Measurements from ENCODE around the gene ZNF845.
"Not testable (repeated sequence)": the region's sequence is repeated elsewhere in the genome, so short reads cannot be mapped to it uniquely, and the experiment has no call there.

The ZNF845 gene

DNA sequence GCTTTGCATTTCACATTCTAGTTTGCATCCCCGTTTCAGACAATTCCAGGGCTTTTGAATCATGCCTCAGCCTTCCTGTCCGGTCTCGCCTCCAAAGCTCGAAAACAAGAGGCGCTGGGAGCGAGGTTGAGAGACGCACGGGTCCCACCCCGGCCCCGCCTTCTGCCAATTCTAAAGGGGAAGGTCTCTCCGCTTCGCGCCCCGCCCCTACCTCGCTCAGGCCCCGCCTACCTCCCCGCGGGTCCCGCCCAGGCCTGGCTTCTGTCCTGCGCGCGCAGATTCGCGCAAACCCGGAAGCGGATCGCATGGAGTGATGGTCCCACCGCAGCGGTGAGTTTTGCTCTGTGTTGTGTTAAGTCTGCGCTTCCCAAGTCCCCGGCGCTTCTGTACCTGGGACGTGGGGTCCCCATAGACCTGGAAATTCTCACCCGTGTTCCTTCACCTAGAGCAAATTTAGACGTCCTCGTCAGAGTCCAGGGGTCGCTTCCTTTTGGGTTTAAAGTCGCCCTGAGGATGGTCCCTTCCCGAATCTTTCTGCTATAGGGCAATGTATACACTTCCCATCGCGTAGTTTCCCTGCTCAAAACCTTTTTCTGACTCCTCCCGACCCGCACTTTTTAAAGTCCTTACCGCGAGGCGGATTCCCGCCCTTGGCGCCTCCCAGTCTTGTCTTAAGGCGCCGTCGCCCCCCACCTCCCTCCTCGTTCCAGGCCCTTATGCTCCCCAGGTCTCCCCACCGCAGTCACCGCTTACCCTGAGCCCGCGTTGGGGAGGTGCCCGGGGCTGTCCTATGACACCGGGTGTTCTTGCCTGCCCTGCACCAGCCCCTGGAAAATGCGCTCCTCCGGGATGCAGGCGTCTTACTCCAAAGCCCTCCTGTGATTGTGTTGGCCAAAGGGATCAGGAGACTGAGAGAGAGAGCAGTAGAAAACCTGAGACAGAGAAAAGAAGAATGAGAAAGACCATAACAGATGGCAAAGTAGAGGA is at the start of gene ZNF845:
Gene ZNF845, plus strand, starts transcription at position 287 of the 987 bp plus-strand sequence. CDS start 7,559 bp downstream, outside the sequence.
- no peak for DNase-seq

GRCh38 chr19:53285087-53285486 is 48.5 kb upstream of the ZNF845 start:
- no peak for DNase-seq

- no peak for DNase-seq
These were observed 42.6 kb upstream of the ZNF845 start for GRCh38 chr19:53290758-53291549.

GRCh38 chr19:53294786-53295441 is 38.6 kb upstream of the ZNF845 start:
- no peak for DNase-seq

DNA sequence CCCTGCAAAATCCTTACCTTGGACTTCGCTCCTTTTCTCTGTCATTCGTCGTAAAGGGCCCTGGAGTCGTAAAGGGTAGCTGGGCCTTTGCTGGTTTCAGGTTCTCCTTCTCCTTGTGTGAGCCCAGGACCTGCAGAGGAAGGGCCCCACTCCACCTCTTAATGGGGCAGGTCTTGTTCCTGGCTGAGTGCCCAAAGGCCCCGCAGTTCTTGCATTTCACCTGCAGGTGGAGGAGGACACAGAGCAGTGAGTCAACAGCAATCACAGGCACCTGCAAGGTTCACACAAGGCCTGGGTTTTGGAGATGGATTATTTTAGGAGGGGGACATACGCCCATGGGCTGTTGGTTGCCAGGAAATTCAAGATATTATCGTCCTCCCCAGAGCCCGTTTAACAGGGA is 32.2 kb upstream of the ZNF845 start:
- DNase-seq, result not testable (repeated sequence)

- no peak for DNase-seq
These were observed 25.2 kb upstream of the ZNF845 start for GRCh38 chr19:53308339-53308811.

GRCh38 chr19:53311044-53311443 is 22.5 kb upstream of the ZNF845 start:
- no peak for DNase-seq

- no peak for DNase-seq
These were observed 21.7 kb upstream of the ZNF845 start for GRCh38 chr19:53311897-53312296.

DNA sequence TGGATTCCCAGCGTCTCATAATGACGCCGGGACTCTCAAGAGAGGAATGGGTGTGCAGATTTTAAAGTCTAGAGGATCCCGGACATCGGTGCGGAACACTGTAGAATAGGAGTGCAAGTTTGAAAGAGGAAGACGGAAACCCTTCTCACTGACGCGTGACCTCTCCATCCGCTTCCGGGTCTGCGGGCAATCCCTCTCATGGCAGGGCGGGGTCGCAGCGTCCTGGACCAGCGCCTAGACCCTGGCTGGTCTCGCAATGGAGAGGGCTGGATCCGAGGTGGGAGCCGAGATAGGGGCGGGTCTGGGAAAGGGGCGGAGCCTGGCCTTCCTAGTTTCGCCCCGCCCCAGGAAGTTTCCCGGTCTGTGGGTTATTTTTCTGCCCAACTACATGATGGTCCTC is 4.6 kb upstream of the ZNF845 start:
- no peak for DNase-seq

GRCh38 chr19:53332484-53332883 is 1.1 kb upstream of the ZNF845 start:
- DNase-seq, result no peak

GRCh38 chr19:53333066-53333462 is 485 bp upstream of the ZNF845 start:
- no peak for DNase-seq

GRCh38 chr19:53344403-53344802 is 10.9 kb downstream of the ZNF845 start:
- not testable (repeated sequence) for DNase-seq

- no peak for DNase-seq
These were observed 22.2 kb downstream of the ZNF845 start for GRCh38 chr19:53355739-53356138.

DNA sequence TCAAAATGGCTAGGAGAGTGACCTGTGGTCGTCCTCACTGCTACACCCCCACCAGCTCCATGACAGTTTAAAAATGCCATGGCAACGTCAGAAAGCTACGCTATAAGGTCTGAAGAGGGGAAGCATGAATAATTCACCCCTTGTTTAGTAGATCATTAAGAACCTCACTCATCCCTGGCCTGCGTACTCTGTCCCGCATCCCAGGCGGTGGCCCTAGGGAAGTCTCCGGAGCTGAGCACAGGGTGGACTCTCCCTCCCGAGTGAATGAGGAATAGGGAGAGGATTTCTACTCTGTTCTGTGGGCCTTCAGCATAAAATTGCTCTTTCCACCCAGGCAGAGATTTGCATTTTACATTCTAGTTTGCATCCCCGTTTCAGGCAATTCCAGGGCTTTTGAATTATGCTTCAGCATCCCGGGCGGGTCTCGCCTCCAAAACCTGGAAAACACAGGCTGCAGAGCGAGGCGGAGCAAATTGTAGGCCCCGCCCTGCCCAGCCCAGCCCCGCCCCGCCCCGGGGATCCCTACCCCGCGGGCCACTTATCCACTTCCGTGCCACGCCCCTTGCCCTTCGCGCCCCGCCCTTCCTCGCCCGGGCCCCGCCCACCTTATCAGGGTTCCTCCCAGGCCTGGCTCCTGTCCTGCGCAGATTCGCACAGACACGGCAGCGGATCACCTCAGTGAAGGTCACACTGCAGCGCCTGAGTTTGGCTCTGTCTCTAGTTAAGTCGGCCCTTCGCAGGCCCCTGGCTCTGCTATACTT is 24.5 kb downstream of the ZNF845 start:
- no peak for DNase-seq

DNA sequence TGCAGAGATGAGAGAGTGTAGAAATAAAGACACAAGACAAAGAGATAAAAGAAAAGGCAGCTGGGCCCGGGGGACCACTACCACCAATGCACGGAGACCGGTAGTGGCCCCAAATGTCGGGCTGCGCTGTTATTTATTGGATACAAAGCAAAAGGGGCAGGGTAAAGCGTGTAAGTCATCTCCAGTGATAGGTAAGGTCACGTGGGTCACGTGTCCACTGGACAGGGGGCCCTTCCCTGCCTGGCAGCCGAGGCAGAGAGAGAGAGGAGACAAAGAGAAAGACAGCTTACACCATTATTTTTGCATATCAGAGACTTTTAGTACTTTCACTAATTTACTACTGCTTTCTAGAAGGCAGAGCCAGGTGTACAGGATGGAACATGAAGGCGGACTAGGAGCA is 26.5 kb downstream of the ZNF845 start:
- DNase-seq, result not testable (repeated sequence)

- DNase-seq, result no peak
These were observed 31.8 kb downstream of the ZNF845 start, which contains the start of gene ZNF525 for GRCh38 chr19:53365134-53365898. Gene ZNF525, plus strand, starts transcription at chr19:53365705. Its CDS starts 6,577 bp downstream, at chr19:53372282.

GRCh38 chr19:53365899-53366493 is 32.4 kb downstream of the ZNF845 start:
- DNase-seq, result no peak

DNA sequence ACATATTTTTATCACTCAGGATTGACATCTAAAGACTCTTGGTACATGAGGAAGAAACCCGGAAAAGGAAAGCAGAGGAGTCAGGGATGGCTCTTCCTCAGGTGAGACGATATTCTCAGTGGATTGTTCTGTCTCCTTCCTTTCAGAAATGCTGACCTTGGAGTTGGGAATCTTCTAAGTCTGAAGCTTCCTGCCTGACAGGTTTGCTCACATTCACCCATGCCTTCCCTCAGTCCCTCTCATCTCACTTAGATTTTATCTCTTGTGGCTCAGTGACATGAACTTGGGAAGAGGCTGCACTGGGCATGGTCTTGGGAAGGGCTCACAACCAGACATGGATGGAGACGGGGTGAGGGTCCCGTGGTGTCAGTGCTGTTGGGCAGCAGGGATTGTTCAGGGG is 38.6 kb downstream of the ZNF845 start:
- DNase-seq, result no peak

- DNase-seq, result no peak
These were observed 40.7 kb downstream of the ZNF845 start for GRCh38 chr19:53374288-53374687.

GRCh38 chr19:53374743-53375142 is 41.2 kb downstream of the ZNF845 start:
- no peak for DNase-seq

DNA sequence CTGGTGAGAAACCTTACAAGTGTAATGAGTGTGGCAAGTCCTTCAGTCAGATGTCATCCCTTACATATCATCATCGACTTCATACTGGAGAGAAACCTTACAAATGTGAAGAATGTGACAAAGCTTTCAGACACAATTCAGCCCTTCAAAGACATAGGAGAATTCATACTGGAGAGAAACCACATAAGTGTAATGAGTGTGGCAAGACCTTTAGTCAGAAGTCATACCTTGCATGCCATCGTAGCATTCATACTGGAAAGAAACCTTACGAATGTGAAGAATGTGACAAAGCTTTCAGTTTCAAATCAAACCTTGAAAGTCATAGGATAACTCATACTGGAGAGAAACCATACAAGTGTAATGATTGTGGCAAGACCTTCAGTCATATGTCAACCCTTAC is 47.8 kb downstream of the ZNF845 start:
- DNase-seq, result no peak
